ENCODE data around the gene UBAP2L. TPM values are rescaled to one million over a fixed set of nuclear protein-coding genes. Genes with fewer than 3 reads are reported as not detected.
"Not testable (repeated sequence)": the region's sequence is repeated elsewhere in the genome, so short reads cannot be mapped to it uniquely, and the experiment has no call there.

UBAP2L gene
- total and polyA plus RNA-seq, 9 of the 15 experiments (the other 6 are each of a cell fraction or from before 2014, with no cell fraction given) = 75.0 to 245 (median 119) TPM

- TF ChIP-seq, protein P1, sequence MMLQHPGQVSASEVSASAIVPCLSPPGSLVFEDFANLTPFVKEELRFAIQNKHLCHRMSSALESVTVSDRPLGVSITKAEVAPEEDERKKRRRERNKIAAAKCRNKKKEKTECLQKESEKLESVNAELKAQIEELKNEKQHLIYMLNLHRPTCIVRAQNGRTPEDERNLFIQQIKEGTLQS (IDR thresholded peaks at IDR 0.05) = peak; percentile 50; the same call in 1 of the 2 replicates
- TF ChIP-seq, protein P1 (CRISPR knock-in tag; conservative IDR thresholded peaks at IDR 0.05) = not testable (repeated sequence)
- peak; percentile 74 for TF ChIP-seq MAFG (tag; conservative IDR thresholded peaks at IDR 0.05)
- 0 out of 2 replicates have a peak, but pooled peaks have one; percentile 20 for TF ChIP-seq RNF2 (IDR thresholded peaks at IDR 0.05)
- peak; percentile 81; the same call in 1 of the 2 replicates for TF ChIP-seq DPF2 (IDR thresholded peaks at IDR 0.05)
- TF ChIP-seq CC2D1A (IDR thresholded peaks at IDR 0.05) = 0 out of 2 replicates have a peak, but pooled peaks have one; percentile 51
- peak; percentile 53; the same call in 1 of the 2 replicates for TF ChIP-seq JUND (IDR thresholded peaks at IDR 0.05; ENCODE audit: borderline replicate concordance, low read depth, low read length)
- peak; percentile 65; the same call in 1 of the 3 replicates for TF ChIP-seq JUND (tag; IDR thresholded peaks at IDR 0.05; ENCODE audit: borderline replicate concordance, low read depth, low read length)
- TF ChIP-seq CBFA2T2 (conservative IDR thresholded peaks at IDR 0.05) = peak; percentile 35
- TF ChIP-seq SMARCE1 (IDR thresholded peaks at IDR 0.05) = peak; percentile 76
- TF ChIP-seq RCOR1 (IDR thresholded peaks at IDR 0.05; ENCODE audit: borderline replicate concordance in 1 of 2, low read depth in 2 of 2, low read length in 2 of 2) = 0 out of 4 replicates have a peak, but pooled peaks of 1 of the 2 experiments have one; percentile 12
- peak; percentile 76 for TF ChIP-seq ZNF384 (IDR thresholded peaks at IDR 0.05; ENCODE audit: low read depth, low read length)
- TF ChIP-seq MAFK (IDR thresholded peaks at IDR 0.05; ENCODE audit: low read length) = peak; percentile 34; the same call in 1 of the 2 replicates
Measured at GRCh38 chr1:154307670-154308270, 87.0 kb downstream of the UBAP2L start (continued).
